NCI-H510A treated with DMSO at 0.1 percent for 48 hours (cell line): ENCODE measurements around the gene LRIG1.
A peak's percentile ranks its signal among the peaks of the same experiment; 100 is the strongest.

Experiments
- DNase-seq: peaks from one replicate; lab custom pipeline; 2025; lab: John Stamatoyannopoulos, UW

LRIG1 gene

GRCh38 chr3:66489115-66489514, 11.7 kb downstream of the LRIG1 start:
- no peak for DNase-seq

- DNase-seq: no peak
Observed at GRCh38 chr3:66488492-66488891, 12.3 kb downstream of the LRIG1 start.

- DNase-seq: no peak
Observed at GRCh38 chr3:66487465-66487864, 13.4 kb downstream of the LRIG1 start.

- DNase-seq: no peak
Observed at GRCh38 chr3:66486646-66487045, 14.2 kb downstream of the LRIG1 start.

- no peak for DNase-seq
Observed at GRCh38 chr3:66486202-66486601, 14.6 kb downstream of the LRIG1 start.

- DNase-seq: peak; percentile 16
Observed at GRCh38 chr3:66485291-66485968, 15.4 kb downstream of the LRIG1 start.

GRCh38 chr3:66484106-66484844, 16.5 kb downstream of the LRIG1 start:
- no peak for DNase-seq

GRCh38 chr3:66483409-66483906, 17.4 kb downstream of the LRIG1 start:
- DNase-seq: no peak

GRCh38 chr3:66483006-66483405, 17.8 kb downstream of the LRIG1 start:
- no peak for DNase-seq

- DNase-seq: no peak
Observed at GRCh38 chr3:66482018-66482404, 18.8 kb downstream of the LRIG1 start.

- no peak for DNase-seq
Observed at GRCh38 chr3:66481071-66482017, 19.5 kb downstream of the LRIG1 start.

GRCh38 chr3:66480666-66481065, 20.2 kb downstream of the LRIG1 start:
- DNase-seq: no peak

- no peak for DNase-seq
Observed at GRCh38 chr3:66479532-66479947, 21.3 kb downstream of the LRIG1 start.

- DNase-seq: peak; percentile 68
Observed at GRCh38 chr3:66478960-66479359, 21.9 kb downstream of the LRIG1 start.

- DNase-seq: no peak
Observed at GRCh38 chr3:66477856-66478255, 23.0 kb downstream of the LRIG1 start.

GRCh38 chr3:66476852-66477381, 23.9 kb downstream of the LRIG1 start:
- peak; percentile 56 for DNase-seq

GRCh38 chr3:66475386-66476020, 25.3 kb downstream of the LRIG1 start:
- DNase-seq: peak; percentile 83

GRCh38 chr3:66473692-66474091, 27.1 kb downstream of the LRIG1 start:
- DNase-seq: no peak

GRCh38 chr3:66473181-66473580, 27.6 kb downstream of the LRIG1 start:
- DNase-seq: no peak

- no peak for DNase-seq
Observed at GRCh38 chr3:66472313-66473134, 28.3 kb downstream of the LRIG1 start.
